GM19193 (cell line): Measurements from ENCODE around the gene KREMEN1.

Experiments used
- POLR2A ChIP-seq: IDR thresholded peaks from 4 replicates; pipeline ENCODE4 v1.6.1; 2011; ENCODE audit not compliant: insufficient read depth, insufficient read length; ENCODE audit errors: extremely low read depth

KREMEN1 gene

DNA sequence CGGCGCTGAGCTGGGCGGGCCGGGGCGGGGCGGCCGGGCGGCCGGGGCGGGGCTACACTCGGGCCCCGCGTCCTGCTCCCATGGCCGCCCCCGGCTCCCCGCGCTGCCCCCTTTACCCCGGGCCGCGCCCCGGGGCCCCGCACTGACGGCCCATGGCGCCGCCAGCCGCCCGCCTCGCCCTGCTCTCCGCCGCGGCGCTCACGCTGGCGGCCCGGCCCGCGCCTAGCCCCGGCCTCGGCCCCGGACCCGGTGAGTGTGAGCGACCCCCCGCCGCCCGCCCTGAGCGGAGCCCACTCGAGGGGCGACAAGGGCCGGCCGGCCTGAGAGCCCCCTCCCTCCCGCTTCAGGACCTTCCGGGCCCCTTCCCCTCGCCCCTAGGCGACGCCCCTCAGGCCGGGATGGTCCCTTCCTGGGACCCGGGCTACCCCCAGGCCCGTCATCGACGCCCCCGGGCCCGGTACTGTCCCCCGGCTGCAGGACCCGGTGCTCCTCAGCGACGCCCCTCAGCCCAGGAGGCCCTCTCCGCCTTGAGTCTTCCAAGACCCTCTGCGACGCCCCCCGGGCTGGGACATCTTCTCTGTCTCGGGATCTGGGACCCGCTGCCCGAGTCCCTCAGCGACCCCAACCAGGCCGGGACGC, at the start of gene KREMEN1:
KREMEN1 (plus strand) TSS at position 57 of the 639 bp plus-strand sequence; CDS start at position 153, 96 bp downstream.
- TF ChIP-seq POLR2A = no peak

DNA sequence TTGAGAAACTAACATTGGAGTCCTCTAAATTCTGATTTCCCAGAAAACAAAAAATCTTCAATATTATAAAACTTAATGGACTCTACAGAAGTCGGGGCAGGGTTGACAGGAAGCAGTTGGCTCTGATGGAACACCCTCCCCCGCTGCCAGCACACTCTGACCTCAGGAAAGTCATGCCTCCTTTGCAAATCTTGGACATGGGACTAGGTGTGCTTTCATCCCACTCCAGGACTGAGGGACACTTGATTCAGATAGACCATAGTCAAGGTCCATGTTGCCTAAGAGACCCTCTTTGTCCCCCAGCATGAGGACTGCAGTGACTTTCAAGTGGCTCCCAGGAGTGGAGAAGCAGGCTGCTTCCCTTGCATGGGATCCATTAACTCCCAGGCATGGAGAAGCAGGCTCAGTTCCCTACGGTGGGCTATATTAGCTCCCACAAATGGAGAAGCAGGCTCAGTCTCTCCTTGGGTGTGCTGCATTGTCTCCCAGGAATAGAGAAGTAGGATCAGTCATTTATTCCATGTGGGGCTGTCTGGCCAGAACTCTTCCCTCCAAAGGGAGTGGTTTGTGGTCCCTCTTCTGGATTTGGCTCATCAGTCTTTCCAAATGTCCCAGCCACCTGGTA, 49.6 kb upstream of the KREMEN1 start:
- TF ChIP-seq POLR2A = no peak

DNA sequence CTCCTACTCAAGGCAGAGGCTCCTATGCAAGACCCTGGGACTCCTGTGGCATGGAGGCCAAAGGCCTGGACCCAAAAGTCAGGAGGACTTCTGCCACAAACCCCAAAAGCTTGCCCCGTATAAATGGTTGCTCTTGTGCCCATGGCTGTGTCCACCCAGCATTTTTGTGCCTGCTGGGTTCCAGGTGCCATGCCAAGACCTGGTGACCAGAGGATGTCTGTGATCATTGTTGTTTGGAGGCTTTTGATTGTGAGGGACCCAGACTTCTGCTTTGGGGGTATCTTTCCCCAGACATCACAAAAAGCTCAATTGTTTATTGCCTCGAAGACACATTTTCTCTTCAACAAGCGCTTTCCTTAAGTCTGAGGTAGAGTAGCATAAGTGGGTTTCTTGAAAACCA, 46.3 kb upstream of the KREMEN1 start:
- no peak for TF ChIP-seq POLR2A

DNA sequence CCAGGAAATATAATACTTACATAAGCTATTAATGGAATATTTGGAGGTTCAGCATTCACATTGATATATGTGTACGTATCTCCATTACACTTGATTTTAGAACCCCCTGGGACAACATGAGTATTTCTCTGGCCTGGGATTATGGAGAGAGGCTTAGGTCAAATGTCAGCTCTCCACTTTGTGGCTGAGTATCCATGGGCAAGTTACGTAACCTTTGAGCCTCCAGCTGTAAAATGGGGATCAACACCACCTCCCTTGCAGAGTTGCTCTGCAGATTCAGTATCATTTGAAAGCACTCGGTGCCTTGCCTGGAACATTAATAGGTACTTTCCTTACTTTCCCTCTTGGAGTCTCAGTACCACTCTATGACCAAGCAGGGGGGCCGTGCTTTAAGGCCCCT, 44.4 kb upstream of the KREMEN1 start:
- TF ChIP-seq POLR2A = no peak

DNA sequence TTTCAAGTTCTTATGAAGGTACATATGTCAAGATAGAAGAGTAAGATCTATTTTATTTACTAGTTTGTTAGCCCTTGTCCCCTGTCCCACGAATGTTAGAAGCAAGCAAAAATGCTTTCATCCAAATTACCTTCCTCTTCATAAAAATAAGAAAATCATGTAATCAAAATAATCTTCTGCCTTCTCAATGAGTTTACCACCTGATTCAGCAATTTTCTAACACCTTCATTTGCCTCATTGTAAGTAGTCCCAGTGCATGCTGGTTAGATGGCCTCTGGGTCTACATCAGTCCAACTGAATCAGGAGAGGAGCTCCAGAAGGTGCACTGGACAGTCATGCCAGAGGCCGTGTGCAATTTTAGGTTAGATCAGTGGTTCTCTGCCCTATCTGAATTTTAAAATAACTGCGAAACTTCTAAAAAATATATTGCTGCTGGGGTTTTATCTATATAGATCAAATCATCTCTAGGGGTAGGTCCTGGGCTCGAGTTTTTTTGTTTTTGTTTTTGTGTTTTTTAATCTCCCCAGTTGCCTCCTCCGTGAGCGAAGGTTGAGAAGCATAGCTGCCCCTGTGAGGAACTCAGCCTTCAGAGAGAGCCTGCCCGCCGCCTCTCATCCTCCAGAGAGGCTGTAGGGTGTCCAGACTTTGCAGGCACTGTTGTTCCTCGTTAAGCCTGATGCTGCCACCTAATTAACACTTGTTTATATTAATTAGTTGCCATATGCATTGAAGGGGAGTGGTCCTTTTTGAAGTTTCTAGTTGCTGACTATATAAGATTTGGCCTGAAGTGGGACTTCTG, 43.4 kb upstream of the KREMEN1 start:
- no peak for TF ChIP-seq POLR2A

- TF ChIP-seq POLR2A = no peak
Observed at GRCh38 chr22:29030016-29030617, 42.7 kb upstream of the KREMEN1 start.

DNA sequence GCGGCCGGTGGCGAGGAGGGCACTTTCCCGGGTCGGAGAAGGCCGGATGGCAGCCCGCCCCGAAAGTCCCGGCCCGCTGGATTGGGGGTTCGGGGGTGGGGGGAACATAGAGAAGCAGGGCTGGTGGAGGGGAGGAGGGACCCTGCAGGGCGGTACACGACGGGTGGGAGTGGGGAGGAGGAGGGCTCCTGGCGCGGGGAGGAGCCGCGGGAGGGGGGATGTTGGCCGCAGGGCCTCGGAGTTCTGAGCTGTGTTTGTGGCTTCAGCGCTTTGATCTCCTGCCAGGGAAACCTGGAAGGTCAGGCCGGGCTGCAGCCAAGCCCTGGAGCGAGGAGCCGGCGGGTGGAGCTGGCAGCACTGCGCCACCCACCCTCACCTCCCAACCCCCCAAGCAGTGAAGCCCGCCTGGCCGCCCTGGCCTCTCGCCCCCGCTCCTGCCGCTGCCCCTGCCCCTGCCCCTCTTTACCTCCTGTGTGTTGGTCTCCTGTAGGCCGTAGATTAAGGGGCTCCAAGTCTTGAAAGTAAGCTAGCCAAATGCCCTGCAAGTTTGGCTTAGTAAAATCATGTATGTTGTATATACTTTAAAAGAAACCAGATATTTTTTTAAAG, 42.1 kb upstream of the KREMEN1 start:
- TF ChIP-seq POLR2A = no peak

- no peak for TF ChIP-seq POLR2A
Observed at GRCh38 chr22:29031227-29032011, 41.4 kb upstream of the KREMEN1 start.

GRCh38 chr22:29032014-29032475, 40.8 kb upstream of the KREMEN1 start:
- no peak for TF ChIP-seq POLR2A

DNA sequence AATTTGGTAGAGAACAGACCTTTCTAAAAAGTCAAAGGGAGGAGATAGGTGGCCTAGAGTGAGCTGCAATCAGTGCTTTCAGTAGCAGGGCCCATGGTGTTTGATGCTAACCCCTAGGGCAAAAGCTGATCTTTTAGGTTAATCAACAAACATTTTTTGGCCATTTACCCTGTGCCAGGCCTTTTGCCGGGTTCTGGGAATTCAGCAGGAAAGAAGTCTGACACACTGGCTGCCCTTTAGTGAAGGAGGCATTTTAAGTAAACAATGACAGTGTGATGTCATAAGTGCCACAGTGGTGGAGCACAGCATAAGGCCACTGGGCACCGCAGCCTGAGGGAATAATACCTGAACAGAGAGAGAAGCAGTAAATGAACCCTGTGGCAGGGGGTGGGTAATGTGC, 40.3 kb upstream of the KREMEN1 start:
- no peak for TF ChIP-seq POLR2A

DNA sequence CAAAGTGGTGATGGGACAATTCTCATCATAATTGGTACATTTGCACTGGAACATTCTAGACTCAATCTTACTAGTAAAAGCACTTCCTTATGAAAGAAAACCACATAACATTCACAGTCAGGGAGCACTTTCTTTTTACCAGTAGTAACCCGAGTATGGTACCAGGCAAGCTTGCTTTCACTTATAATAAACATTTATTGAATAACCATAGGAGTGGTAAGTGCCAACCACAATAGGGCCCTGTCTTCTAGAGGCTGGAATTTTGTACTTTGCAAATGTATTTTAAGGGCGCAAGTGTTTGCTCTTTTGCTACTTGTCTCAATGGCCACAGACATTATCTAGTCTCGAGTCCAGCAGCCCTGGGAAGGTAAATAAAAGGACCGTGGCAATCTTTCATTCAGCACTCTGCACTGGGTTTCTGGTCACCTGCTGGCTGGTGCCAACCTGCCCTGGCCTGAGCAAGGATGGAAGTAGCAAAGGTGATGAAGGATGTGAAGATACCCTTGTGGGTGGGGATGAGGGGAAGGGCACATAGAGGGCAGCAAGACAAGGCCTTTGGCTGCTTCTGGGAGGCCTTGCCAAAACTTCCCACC, 35.4 kb upstream of the KREMEN1 start:
- no peak for TF ChIP-seq POLR2A

DNA sequence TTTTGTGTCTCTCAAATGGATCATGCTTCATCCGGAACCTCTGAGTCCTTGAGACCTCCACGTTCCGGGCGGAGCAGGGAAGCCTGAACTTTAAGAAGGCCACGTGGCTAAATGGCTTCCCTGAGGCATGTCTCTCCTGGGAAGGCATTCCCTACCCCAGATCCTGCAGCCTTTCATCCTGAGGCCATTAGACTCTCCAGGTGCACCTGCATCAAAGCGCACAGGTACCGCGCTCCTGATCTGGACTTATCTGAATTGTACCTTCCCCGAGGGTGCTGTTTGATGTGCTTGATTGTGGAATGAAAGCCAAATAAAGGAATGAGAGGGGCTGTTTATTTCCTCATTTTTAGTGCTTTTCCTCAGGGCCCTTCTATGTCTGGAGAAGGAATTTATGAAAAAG, 33.7 kb upstream of the KREMEN1 start:
- no peak for TF ChIP-seq POLR2A

DNA sequence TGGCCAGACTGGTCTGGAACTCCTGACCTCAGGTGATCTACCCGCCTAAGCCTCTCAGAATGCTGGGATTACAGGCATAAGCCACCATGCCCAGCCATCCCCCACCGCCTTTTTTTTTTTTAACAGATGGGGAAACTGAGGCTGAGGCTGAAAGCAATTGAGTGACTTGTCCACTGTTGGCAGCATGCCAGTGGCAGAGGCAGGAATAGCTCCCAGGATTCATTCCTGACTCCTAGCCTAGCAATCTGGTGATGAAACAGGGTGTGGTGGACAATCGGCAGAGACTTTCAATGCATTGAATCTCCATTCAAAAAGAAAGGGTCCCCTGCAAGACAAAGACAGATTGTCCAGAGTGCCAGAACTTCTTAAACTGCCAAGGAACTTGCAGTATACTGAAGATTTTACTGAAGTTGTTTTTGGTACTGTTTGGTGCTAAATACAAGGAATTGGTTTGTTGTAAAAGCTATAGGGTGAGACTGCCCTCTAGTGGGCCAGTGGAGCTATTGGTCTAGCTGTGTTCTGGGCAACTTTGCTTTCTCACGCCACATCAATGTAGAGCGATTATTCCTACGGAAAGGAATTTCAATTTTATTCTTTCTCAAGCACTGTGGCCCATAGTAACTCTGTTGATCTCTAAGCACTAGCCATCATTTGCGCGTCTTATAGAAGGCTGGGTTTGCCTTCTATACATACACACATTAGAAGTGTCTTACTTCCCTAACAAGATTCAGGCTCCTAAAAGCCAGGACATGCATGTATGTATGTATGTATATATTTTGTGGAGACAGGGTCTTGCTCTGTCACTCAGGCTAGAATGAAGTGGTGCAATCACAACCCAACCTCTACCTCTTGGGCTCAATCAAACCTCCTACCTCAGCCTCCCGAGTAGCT, 32.2 kb upstream of the KREMEN1 start:
- no peak for TF ChIP-seq POLR2A
